Tibial nerve (tissue), 4 donors: ENCODE measurements around the gene PLB1. TPM values are rescaled to one million over a fixed set of nuclear protein-coding genes. Genes with fewer than 3 reads are reported as not detected.

Experiments used
- DNase-seq, 2 donors: peaks; one replicate each; pipeline ENCODE4 v3.0.0-alpha.2; 2019; ENCODE audit warnings: low spot score in 2 of 2
- H3K27ac ChIP-seq, 4 donors: fragments of 200-600 bp; sonication (generic) in 3 of 4; one replicate each; pipeline ENCODE4 v1.5.1; 2017 to 2019; ENCODE audit warnings: mild to moderate bottlenecking in 1 of 4
- H3K27me3 ChIP-seq, 2 donors: fragments of 200-600 bp; sonication (generic) in 1 of 2; one replicate each; pipeline versions ENCODE4 v1.5.1 to v1.6.0; 2017 to 2019
- H3K36me3 ChIP-seq, 3 donors: fragments of 200-600 bp; sonication (generic); one replicate each; pipeline ENCODE4 v1.5.1; 2018 to 2019
- H3K4me1 ChIP-seq, 4 donors: fragments of 200-600 bp; sonication (generic) in 3 of 4; one replicate each; pipeline ENCODE4 v1.5.1; 2017 to 2019
- H3K4me3 ChIP-seq, 4 donors: fragments of 200-600 bp; sonication (generic) in 3 of 4; one replicate each; pipeline ENCODE4 v1.5.1; 2017 to 2019; ENCODE audit warnings: mild to moderate bottlenecking in 1 of 4, moderate library complexity in 1 of 4
- H3K9me3 ChIP-seq, 4 donors: fragments of 200-600 bp; sonication (generic) in 3 of 4; one replicate each; pipeline ENCODE4 v1.5.1; 2017 to 2019
- CTCF ChIP-seq, 5 experiments: fragments of 200-600 bp in 3 of 5; fragments of 450-650 bp in 2 of 5; sonication (generic) in 3 of 5; IDR thresholded peaks; one replicate each; pipeline ENCODE4 v1.5.1; 2016 to 2019; ENCODE audit warnings: antibody characterized with exemption in 5 of 5, mild to moderate bottlenecking in 3 of 5, moderate library complexity in 2 of 5
- EP300 ChIP-seq, 2 donors: sonication (generic); formaldehyde crosslinking; IDR thresholded peaks; one replicate each; pipeline ENCODE4 v1.6.1; 2017; ENCODE audit warnings: antibody characterized with exemption in 2 of 2, mild to moderate bottlenecking in 1 of 2
- POLR2A ChIP-seq, 2 donors: fragments of 450-650 bp; IDR thresholded peaks; one replicate each; pipeline ENCODE4 v1.6.1; 2017; ENCODE audit warnings: antibody characterized with exemption in 2 of 2, mild to moderate bottlenecking in 2 of 2, moderate library complexity in 2 of 2
- WGBS, 2 donors: methylation state at CpG; one replicate each; pipeline ENCODE4 v1.1.5; 2018; 5-methylcytosine and 5-hydroxymethylcytosine counted together
- total RNA-seq, 4 donors: library from RNA; depleted of rRNA; stranded (reverse); fragments of >200 nt; gene quantifications; one replicate each; pipeline ENCODE4 v1.1.0, GENCODE V29; 2016

The PLB1 gene
- total RNA-seq, 4 donors from 2014 or later = 1.7 to 8.4 (median 4.7) TPM

- H3K4me3 ChIP-seq = peak overlapping the region in 1 of 4 donors; percentile 31
- H3K27ac ChIP-seq = peak overlapping the region in 2 of 4 donors; percentile 43 to 68
- no peaks in the 10 kb centered on the region for H3K27me3 ChIP-seq
- no peak for DNase-seq
- 78 to 83% methylated on average over 1 to 3 of the region's 3 CpGs for WGBS, 2 donors
- no peaks in the 10 kb centered on the region for H3K4me1 ChIP-seq
- H3K9me3 ChIP-seq = no peaks in the 10 kb centered on the region
- TF ChIP-seq EP300 (IDR thresholded peaks at IDR 0.05) (no peak), POLR2A (IDR thresholded peaks at IDR 0.05) (no peak), CTCF (IDR thresholded peaks at IDR 0.05) (no peak)
- no peaks in the 10 kb centered on the region for H3K36me3 ChIP-seq
These were observed 107.1 kb downstream of the PLB1 start for GRCh38 chr2:28602751-28603639.

GRCh38 chr2:28603821-28604220 is 108.0 kb downstream of the PLB1 start:
- H3K27me3 ChIP-seq = no peaks in the 10 kb centered on the region
- no peaks in the 10 kb centered on the region for H3K4me1 ChIP-seq
- DNase-seq = no peak
- no peak for TF ChIP-seq CTCF (IDR thresholded peaks at IDR 0.05)
- no peak for TF ChIP-seq EP300 (IDR thresholded peaks at IDR 0.05)
- TF ChIP-seq POLR2A (IDR thresholded peaks at IDR 0.05) = no peak
- 79 to 85% methylated on average over 4 to 10 of the region's 10 CpGs for WGBS, 2 donors
- H3K36me3 ChIP-seq = no peaks in the 10 kb centered on the region
- no peak overlapping the region for H3K4me3 ChIP-seq
- peak overlapping the region in 2 of 4 donors; percentile 26 to 38 for H3K27ac ChIP-seq
- H3K9me3 ChIP-seq = no peaks in the 10 kb centered on the region

GRCh38 chr2:28604284-28604843 is 108.5 kb downstream of the PLB1 start:
- no peaks in the 10 kb centered on the region for H3K4me1 ChIP-seq
- H3K36me3 ChIP-seq = no peaks in the 10 kb centered on the region
- no peak for DNase-seq
- no peak overlapping the region for H3K4me3 ChIP-seq
- no peak for TF ChIP-seq CTCF (IDR thresholded peaks at IDR 0.05)
- TF ChIP-seq EP300 (IDR thresholded peaks at IDR 0.05) = no peak
- no peak for TF ChIP-seq POLR2A (IDR thresholded peaks at IDR 0.05)
- H3K9me3 ChIP-seq = no peaks in the 10 kb centered on the region
- WGBS, 2 donors = 77 to 85% methylated on average over 6 to 7 of the region's 9 CpGs
- no peak overlapping the region for H3K27ac ChIP-seq
- no peaks in the 10 kb centered on the region for H3K27me3 ChIP-seq

- Histone ChIP-seq H3K9me3 (no peaks in the 10 kb centered on the region), H3K36me3 (no peaks in the 10 kb centered on the region), H3K4me1 (no peaks in the 10 kb centered on the region), H3K27me3 (no peaks in the 10 kb centered on the region), H3K4me3 (no peak overlapping the region), H3K27ac (no peak overlapping the region)
- no peak for DNase-seq
- WGBS, 2 donors = 42 to 46% methylated on average over 4 to 5 of the region's 5 CpGs
- TF ChIP-seq CTCF (IDR thresholded peaks at IDR 0.05) (no peak), EP300 (IDR thresholded peaks at IDR 0.05) (no peak), POLR2A (IDR thresholded peaks at IDR 0.05) (no peak)
These were observed 111.2 kb downstream of the PLB1 start for GRCh38 chr2:28606986-28607441.
